Stimulated activated naive B cell treated with anti-CD40 and anti-IgM and Interleukin-4, amounts not matched to agents 10 μg/mL and 1 μg/mL and 100 μg/mL, for 72 hours (primary cell): ENCODE data around the gene SHB.
A peak's percentile ranks its signal among the peaks of the same experiment; 100 is the strongest.

Source experiments
- ATAC-seq, 2 donors: fragments of 150-1000 bp; cut with Tn5 transposase; replicated peaks; 2 replicates each; pipeline ENCODE4 v1.10.0; 2021; ENCODE audit warnings: moderate library complexity in 1 of 2
- DNase-seq: peaks from one replicate; pipeline ENCODE4 v3.0.0; 2021
- H3K27ac Mint-ChIP-seq: one replicate; pipeline ENCODE4 v1.8.0; 2022; ENCODE audit warnings: mild to moderate bottlenecking, mixed read lengths
- H3K27me3 Mint-ChIP-seq, 2 donors: one replicate each; pipeline ENCODE4 v1.8.0; 2022; ENCODE audit warnings: mixed read lengths in 2 of 2
- H3K36me3 Mint-ChIP-seq, 2 donors: one replicate each; pipeline ENCODE4 v1.8.0; 2022; ENCODE audit warnings: mixed read lengths in 2 of 2, mild to moderate bottlenecking in 1 of 2
- H3K4me1 Mint-ChIP-seq, 2 donors: one replicate each; pipeline ENCODE4 v1.8.0; 2022; ENCODE audit warnings: mixed read lengths in 2 of 2, mild to moderate bottlenecking in 1 of 2
- H3K4me3 Mint-ChIP-seq, 2 donors: one replicate each; pipeline ENCODE4 v1.8.0; 2022; ENCODE audit warnings: mild to moderate bottlenecking in 2 of 2, mixed read lengths in 2 of 2, moderate library complexity in 1 of 2
- H3K9me3 Mint-ChIP-seq, 2 donors: one replicate each; pipeline ENCODE4 v1.8.0; 2022; ENCODE audit warnings: mixed read lengths in 2 of 2, mild to moderate bottlenecking in 1 of 2

The SHB gene, protein sequence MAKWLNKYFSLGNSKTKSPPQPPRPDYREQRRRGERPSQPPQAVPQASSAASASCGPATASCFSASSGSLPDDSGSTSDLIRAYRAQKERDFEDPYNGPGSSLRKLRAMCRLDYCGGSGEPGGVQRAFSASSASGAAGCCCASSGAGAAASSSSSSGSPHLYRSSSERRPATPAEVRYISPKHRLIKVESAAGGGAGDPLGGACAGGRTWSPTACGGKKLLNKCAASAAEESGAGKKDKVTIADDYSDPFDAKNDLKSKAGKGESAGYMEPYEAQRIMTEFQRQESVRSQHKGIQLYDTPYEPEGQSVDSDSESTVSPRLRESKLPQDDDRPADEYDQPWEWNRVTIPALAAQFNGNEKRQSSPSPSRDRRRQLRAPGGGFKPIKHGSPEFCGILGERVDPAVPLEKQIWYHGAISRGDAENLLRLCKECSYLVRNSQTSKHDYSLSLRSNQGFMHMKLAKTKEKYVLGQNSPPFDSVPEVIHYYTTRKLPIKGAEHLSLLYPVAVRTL

DNA sequence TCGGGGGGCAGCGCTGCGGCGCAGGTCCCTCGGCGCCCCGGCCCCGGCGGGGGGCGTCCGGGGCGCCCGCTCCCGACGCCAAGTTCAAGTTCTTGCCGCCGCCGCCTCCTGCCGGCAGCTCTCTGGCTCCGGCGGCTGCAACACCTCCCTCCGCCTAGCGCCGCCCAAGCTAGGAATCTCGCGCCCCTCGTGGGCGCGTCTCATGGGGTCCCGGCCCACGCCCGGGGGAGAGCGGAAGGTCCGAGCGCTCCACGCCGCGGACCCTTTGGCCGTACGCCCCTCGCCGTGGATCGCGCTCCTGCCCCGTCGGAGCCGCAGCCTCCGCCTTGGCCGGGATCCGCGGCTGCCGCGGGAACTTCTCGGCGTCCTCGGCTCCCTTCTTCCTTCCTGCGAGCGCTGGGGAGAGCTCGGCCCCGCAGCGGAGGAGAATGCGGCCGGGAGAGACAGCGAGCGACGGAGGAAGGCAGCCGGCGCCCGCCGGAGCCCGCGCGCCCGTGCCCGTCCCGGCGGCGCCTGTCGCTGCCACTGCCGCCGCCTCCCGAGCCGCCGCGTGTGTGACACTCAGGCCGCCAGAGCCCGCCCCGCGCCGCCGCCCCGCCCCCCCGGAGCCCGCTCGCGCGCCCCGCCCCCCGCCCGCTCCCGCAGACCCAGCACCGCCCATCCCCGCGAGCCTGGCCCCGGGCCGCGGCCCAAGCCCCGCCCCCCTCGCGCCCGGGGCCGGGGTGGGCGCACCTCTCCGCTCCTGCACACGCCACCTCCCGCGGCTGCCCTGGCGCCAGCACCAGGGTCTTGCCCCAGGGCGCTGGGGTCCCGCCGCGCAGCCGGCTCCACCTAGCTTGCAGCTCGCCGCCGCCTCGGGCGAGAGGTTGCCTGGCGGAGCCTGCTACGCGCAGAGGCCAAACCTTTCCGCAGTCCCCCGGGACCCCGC is at the start of gene SHB:
SHB (minus strand) TSS at position 527 of the 928 bp plus-strand sequence. CDS start 582 bp downstream, outside the sequence.
- Mint-ChIP-seq H3K27ac (peak within 1 kb of the TSS; percentile 20), H3K9me3 (no peaks in the 10 kb centered on the region), H3K4me1 (peaks cover 20 to 38% of the 10 kb centered on the region in 2 donors), H3K36me3 (peaks cover 4 to 7% of the 10 kb centered on the region in 2 donors), H3K27me3 (peaks cover 31 to 36% of the 10 kb centered on the region in 2 donors), H3K4me3 (peak within 1 kb of the TSS; percentile 82 to 86)
- ATAC-seq, result peak; percentile 75 to 82
- DNase-seq, result peak; percentile 48

DNA sequence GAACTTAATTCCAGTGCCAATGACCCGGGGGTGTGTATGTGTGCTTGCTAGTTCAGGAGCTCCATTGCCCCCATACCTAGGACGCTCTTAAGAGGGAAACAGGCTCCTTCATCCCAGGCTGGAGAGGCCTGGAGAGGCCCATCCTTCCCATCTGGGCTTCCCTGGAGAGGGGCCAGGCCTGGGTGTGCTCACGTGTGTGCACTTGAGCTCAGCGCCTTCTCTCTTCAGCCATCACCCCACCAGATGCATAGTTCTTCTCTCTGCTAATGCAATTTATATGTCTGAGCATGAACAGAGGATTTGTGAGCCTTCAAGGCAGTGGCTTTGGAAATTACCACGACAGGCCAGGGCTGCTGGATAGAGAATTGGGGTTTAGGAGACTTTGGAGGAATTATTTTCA is 48.6 kb upstream of the SHB start:
- Mint-ChIP-seq H3K4me1 (no peaks in the 10 kb centered on the region), H3K27me3 (peaks cover 10 to 32% of the 10 kb centered on the region in 2 donors), H3K4me3 (no peak overlapping the region), H3K36me3 (no peaks in the 10 kb centered on the region), H3K9me3 (peaks cover 0 to under 1% of the 10 kb centered on the region in 2 donors), H3K27ac (no peak overlapping the region)
- DNase-seq (no peak), ATAC-seq (no peak)

- no peaks in the 10 kb centered on the region for H3K4me1 Mint-ChIP-seq
- no peak overlapping the region for H3K27ac Mint-ChIP-seq
- no peak for DNase-seq
- no peak overlapping the region for H3K4me3 Mint-ChIP-seq
- no peaks in the 10 kb centered on the region for H3K36me3 Mint-ChIP-seq
- H3K9me3 Mint-ChIP-seq, result peaks cover 0 to 2% of the 10 kb centered on the region in 2 donors
- ATAC-seq, result no peak
- H3K27me3 Mint-ChIP-seq, result peaks cover 5 to 33% of the 10 kb centered on the region in 2 donors
Measured at GRCh38 chr9:38114905-38115304, 45.9 kb upstream of the SHB start.

DNA sequence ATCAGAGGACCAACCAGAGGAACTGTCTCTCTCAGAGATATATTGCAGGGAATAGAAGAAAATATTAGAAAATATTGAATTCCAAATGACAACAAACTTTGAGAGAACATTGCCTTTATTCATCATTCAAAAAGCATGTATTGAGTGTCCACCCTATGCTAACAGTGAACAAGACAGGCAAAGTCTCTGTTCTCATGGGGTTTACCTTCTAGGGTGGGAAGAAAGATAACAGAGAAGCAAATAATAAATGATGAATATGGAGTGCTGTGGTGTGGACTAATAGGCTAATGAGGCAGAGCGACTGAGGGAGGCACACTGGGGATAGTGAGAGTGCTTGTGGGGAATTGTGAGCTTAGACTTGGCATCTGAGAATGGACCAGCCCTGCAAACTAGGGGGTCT is 43.4 kb upstream of the SHB start:
- no peak for DNase-seq
- ATAC-seq, result no peak
- Mint-ChIP-seq H3K27ac (no peak overlapping the region), H3K9me3 (peaks cover 0 to 2% of the 10 kb centered on the region in 2 donors), H3K4me3 (no peak overlapping the region), H3K4me1 (no peaks in the 10 kb centered on the region), H3K27me3 (peaks cover 10 to 36% of the 10 kb centered on the region in 2 donors), H3K36me3 (no peaks in the 10 kb centered on the region)

GRCh38 chr9:38112049-38112448 is 43.0 kb upstream of the SHB start:
- H3K9me3 Mint-ChIP-seq, result peaks cover 0 to 2% of the 10 kb centered on the region in 2 donors
- H3K4me1 Mint-ChIP-seq, result no peaks in the 10 kb centered on the region
- ATAC-seq, result no peak
- no peak for DNase-seq
- no peak overlapping the region for H3K27ac Mint-ChIP-seq
- H3K36me3 Mint-ChIP-seq, result no peaks in the 10 kb centered on the region
- H3K4me3 Mint-ChIP-seq, result no peak overlapping the region
- H3K27me3 Mint-ChIP-seq, result peaks cover 14 to 38% of the 10 kb centered on the region in 2 donors

- H3K36me3 Mint-ChIP-seq, result no peaks in the 10 kb centered on the region
- H3K4me3 Mint-ChIP-seq, result no peak overlapping the region
- DNase-seq (no peak), ATAC-seq (no peak)
- peaks cover 15 to 32% of the 10 kb centered on the region in 2 donors for H3K27me3 Mint-ChIP-seq
- peaks cover 0 to 2% of the 10 kb centered on the region in 2 donors for H3K9me3 Mint-ChIP-seq
- no peak overlapping the region for H3K27ac Mint-ChIP-seq
- no peaks in the 10 kb centered on the region for H3K4me1 Mint-ChIP-seq
Measured at GRCh38 chr9:38110476-38110875, 41.4 kb upstream of the SHB start.

DNA sequence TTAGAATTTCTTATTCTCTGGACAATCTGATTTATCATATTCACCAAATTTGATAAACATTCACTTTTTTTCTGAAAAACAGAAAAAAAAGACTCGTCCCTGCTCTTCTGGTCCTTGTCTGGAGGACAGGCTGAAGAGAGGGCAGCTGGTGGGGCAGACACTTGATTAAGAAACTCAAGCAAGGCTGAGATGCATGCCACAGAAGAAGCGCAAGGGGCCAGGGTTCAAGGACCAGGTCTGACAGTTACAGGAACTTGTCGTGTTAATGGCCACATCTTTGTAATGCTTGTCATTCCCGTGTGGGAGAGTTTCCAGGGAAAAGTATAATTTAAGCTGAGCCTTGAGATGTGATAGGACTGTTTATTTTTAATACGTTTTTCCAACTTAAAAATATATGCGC is 40.6 kb upstream of the SHB start:
- H3K27ac Mint-ChIP-seq, result no peak overlapping the region
- H3K9me3 Mint-ChIP-seq, result peaks cover 0 to 2% of the 10 kb centered on the region in 2 donors
- no peaks in the 10 kb centered on the region for H3K4me1 Mint-ChIP-seq
- DNase-seq (no peak), ATAC-seq (no peak)
- H3K27me3 Mint-ChIP-seq, result peaks cover 15 to 26% of the 10 kb centered on the region in 2 donors
- H3K4me3 Mint-ChIP-seq, result no peak overlapping the region
- no peaks in the 10 kb centered on the region for H3K36me3 Mint-ChIP-seq

DNA sequence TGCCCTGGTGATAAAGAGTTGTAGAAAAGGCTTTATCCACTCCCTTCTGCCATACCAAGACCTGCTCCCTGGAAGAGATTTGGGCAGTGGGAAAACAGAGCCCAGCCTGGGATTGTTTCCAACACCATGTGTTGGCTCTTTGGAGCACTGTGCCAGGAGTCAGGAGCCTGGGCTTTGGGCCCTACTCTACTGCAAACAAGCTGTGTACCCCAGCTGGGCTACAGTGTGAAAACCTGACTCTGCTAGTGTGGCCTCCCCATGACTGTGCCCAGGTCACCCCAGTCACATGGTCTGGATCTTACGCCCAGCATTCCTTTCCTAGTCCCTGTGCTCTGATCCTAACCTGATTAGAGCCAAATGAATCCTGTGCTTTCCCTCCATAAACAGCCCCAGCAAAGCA is 39.3 kb upstream of the SHB start:
- no peak for DNase-seq
- Mint-ChIP-seq H3K27me3 (peaks cover 23 to 36% of the 10 kb centered on the region in 2 donors), H3K36me3 (no peaks in the 10 kb centered on the region), H3K4me3 (no peak overlapping the region), H3K4me1 (no peaks in the 10 kb centered on the region), H3K27ac (no peak overlapping the region), H3K9me3 (peaks cover 0 to 4% of the 10 kb centered on the region in 2 donors)
- no peak for ATAC-seq

DNA sequence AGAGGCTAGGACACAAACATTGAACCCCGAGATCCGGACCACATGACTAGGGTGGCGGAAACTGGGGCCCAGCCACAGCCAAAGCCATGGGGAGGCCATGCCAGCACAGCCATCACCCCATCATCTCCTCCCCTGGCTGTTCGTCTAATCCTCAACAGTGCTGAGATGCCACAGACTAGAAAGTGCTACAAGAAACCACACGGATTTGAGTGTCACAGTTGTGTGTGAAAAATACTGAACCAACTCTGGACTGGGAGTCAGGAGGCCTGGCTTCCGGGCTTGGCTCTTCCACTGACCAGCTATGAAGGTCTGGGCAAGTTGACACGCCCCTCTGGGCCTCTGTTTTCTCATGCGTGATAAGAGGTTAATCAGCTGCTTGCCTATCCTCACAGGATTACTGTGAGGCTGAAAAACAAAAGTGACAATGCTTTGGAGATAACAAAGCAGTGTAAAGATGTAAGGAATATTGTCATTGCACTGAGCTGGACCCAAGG is 38.8 kb upstream of the SHB start:
- Mint-ChIP-seq H3K4me3 (no peak overlapping the region), H3K9me3 (peaks cover 0 to 4% of the 10 kb centered on the region in 2 donors), H3K36me3 (no peaks in the 10 kb centered on the region), H3K27me3 (peaks cover 25 to 38% of the 10 kb centered on the region in 2 donors), H3K27ac (no peak overlapping the region), H3K4me1 (no peaks in the 10 kb centered on the region)
- DNase-seq (no peak), ATAC-seq (no peak)

- Mint-ChIP-seq H3K4me1 (no peaks in the 10 kb centered on the region), H3K36me3 (no peaks in the 10 kb centered on the region), H3K4me3 (no peak overlapping the region), H3K9me3 (peaks cover 0 to 2% of the 10 kb centered on the region in 2 donors), H3K27me3 (peaks cover 21 to 38% of the 10 kb centered on the region in 2 donors), H3K27ac (no peak overlapping the region)
- ATAC-seq (no peak), DNase-seq (no peak)
Measured at GRCh38 chr9:38107405-38107804, 38.4 kb upstream of the SHB start.

GRCh38 chr9:38106488-38106887 is 37.5 kb upstream of the SHB start:
- Mint-ChIP-seq H3K9me3 (peaks cover 0 to 2% of the 10 kb centered on the region in 2 donors), H3K4me3 (no peak overlapping the region), H3K27me3 (peaks cover 24 to 43% of the 10 kb centered on the region in 2 donors), H3K27ac (no peak overlapping the region), H3K4me1 (no peaks in the 10 kb centered on the region), H3K36me3 (no peaks in the 10 kb centered on the region)
- ATAC-seq (no peak), DNase-seq (no peak)

GRCh38 chr9:38103340-38103739 is 34.3 kb upstream of the SHB start:
- Mint-ChIP-seq H3K4me3 (no peak overlapping the region), H3K4me1 (no peaks in the 10 kb centered on the region), H3K27ac (no peak overlapping the region), H3K27me3 (peaks cover 37 to 52% of the 10 kb centered on the region in 2 donors), H3K9me3 (peaks cover 0 to 2% of the 10 kb centered on the region in 2 donors), H3K36me3 (no peaks in the 10 kb centered on the region)
- no peak for DNase-seq
- no peak for ATAC-seq

DNA sequence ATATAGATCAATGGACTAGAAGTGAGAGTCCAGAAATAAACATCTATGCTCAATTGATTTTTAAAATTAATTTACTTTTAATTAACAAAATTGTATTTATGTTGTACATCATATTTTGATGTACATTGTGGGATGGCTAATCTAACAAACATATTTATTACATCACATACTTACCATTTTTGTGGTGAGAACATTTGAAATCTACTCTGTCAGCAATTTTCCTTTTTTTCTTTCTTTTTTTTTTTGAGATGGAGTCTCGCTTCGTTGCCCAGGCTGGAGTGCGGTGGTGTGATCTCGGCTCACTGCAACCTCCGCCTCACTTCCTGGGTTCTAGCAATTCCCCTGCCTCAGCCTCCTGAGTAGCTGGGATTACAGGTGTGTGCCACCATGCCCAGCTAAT is 32.4 kb upstream of the SHB start:
- ATAC-seq (no peak), DNase-seq (no peak)
- H3K4me3 Mint-ChIP-seq, result no peak overlapping the region
- H3K9me3 Mint-ChIP-seq, result peaks cover 0 to 2% of the 10 kb centered on the region in 2 donors
- no peak overlapping the region for H3K27ac Mint-ChIP-seq
- H3K4me1 Mint-ChIP-seq, result no peaks in the 10 kb centered on the region
- H3K27me3 Mint-ChIP-seq, result peaks cover 27 to 48% of the 10 kb centered on the region in 2 donors
- H3K36me3 Mint-ChIP-seq, result no peaks in the 10 kb centered on the region

- Mint-ChIP-seq H3K9me3 (no peaks in the 10 kb centered on the region), H3K27me3 (peaks cover 12 to 24% of the 10 kb centered on the region in 2 donors), H3K36me3 (no peaks in the 10 kb centered on the region), H3K4me3 (no peak overlapping the region), H3K4me1 (peaks cover 3% of the 10 kb centered on the region in 2 donors), H3K27ac (no peak overlapping the region)
- ATAC-seq (no peak), DNase-seq (no peak)
Measured at GRCh38 chr9:38096238-38096805, 27.3 kb upstream of the SHB start.
